Measurements from ENCODE around the gene KRTAP9-6. TPM values are rescaled to one million over a fixed set of nuclear protein-coding genes. Genes with fewer than 3 reads are reported as not detected.
"Not testable (repeated sequence)": the region's sequence is repeated elsewhere in the genome, so short reads cannot be mapped to it uniquely, and the experiment has no call there.

The KRTAP9-6 gene
- total and polyA plus RNA-seq, 9 of the 15 experiments (the other 6 are each of a cell fraction or from before 2014, with no cell fraction given): not detected

GRCh38 chr17:41223821-41224220, 41.4 kb upstream of the KRTAP9-6 start:
- WGBS (ENCODE audit: insufficient coverage, low coverage, missing lambda C conversion rate): 0% methylated on average over 2 of the region's 2 CpGs

GRCh38 chr17:41226051-41226450, 39.1 kb upstream of the KRTAP9-6 start:
- intact Hi-C loops (cut with micrococcal nuclease): no loop called here
- Histone ChIP-seq H3K4me1 (replicated peaks in 1 of 2; ENCODE audit: control insufficient read depth in 2 of 2, insufficient read depth in 2 of 2, low read length in 2 of 2) (no peaks in the 10 kb centered on the region), H3K9ac (ENCODE audit: insufficient read depth in 1 of 2, low read depth in 2 of 2, low read length in 2 of 2) (no peak overlapping the region), H3K4me2 (ENCODE audit: insufficient read depth, low read length) (no peak overlapping the region), H3K79me2 (ENCODE audit: control insufficient read depth, insufficient read depth, low read length) (no peaks in the 10 kb centered on the region), H3K9me1 (ENCODE audit: control insufficient read depth, insufficient read depth, low read length) (no peaks in the 10 kb centered on the region), H3K9me3 (replicated peaks; ENCODE audit: control insufficient read depth, insufficient read depth, low read depth, low read length) (no peaks in the 10 kb centered on the region), H3K27me3 (ENCODE audit: control insufficient read depth in 2 of 2, insufficient read depth in 2 of 2, low read length in 2 of 2) (no peaks in the 10 kb centered on the region; a peak in 1 of 5 replicates), H4K20me1 (replicated peaks; ENCODE audit: control insufficient read depth, insufficient read depth, low read length) (no peaks in the 10 kb centered on the region), H3K27ac (ENCODE audit: extremely low read depth, low read depth, low read length) (no peak overlapping the region), H2AFZ (ENCODE audit: low read depth, low read length) (no peak overlapping the region), H3K4me3 (no peak overlapping the region), H3K36me3 (ENCODE audit: control insufficient read depth, insufficient read depth, low read length) (no peaks in the 10 kb centered on the region)
- FAIRE-seq (no peak), ATAC-seq (no peak), DNase-seq (ENCODE audit: extremely low read depth in 1 of 4, low spot score in 3 of 4) (no peak)
- in situ Hi-C loops (cut with MboI): no loop called here
- TF ChIP-seq CTCFL (IDR thresholded peaks at IDR 0.05; ENCODE audit: borderline replicate concordance, insufficient read depth, low read depth, low read length, poor library complexity, severe bottlenecking): no peak
- TF ChIP-seq ZNF668 (CRISPR knock-in tag; IDR thresholded peaks at IDR 0.05): no peak
- TF ChIP-seq RFX7 (CRISPR knock-in tag; IDR thresholded peaks at IDR 0.05): no peak
- CTCF ChIA-PET (ENCODE audit: low intra/inter-chr PET ratio): no interaction called here
- POLR2A ChIA-PET: interaction anchor here (0.7 kb wide), 1 partner anchor 225 kb away, joined by 3 read pairs; no protein-coding TSS in a partner anchor
- BruUV-seq (replicated peaks): no TSS peak
- 1% methylated on average over 6 of the region's 6 CpGs for WGBS (ENCODE audit: insufficient coverage, low coverage, missing lambda C conversion rate)

More at GRCh38 chr17:41223821-41224220, 41.4 kb upstream of the KRTAP9-6 start:
- in situ Hi-C loops (cut with MboI): no loop called here
- no peaks in the 10 kb centered on the region for H3K4me1 ChIP-seq (replicated peaks in 1 of 2; ENCODE audit: control insufficient read depth in 2 of 2, insufficient read depth in 2 of 2, low read length in 2 of 2)
- H3K27ac ChIP-seq (ENCODE audit: extremely low read depth, low read depth, low read length): no peak overlapping the region
- no peak for ATAC-seq
- ChIA-PET POLR2A (no interaction called here), CTCF (ENCODE audit: low intra/inter-chr PET ratio) (no interaction called here)
- no peak for FAIRE-seq
- no peak for DNase-seq (ENCODE audit: extremely low read depth in 1 of 4, low spot score in 3 of 4)
- no peak overlapping the region for H3K9ac ChIP-seq (ENCODE audit: insufficient read depth in 1 of 2, low read depth in 2 of 2, low read length in 2 of 2)
- no peaks in the 10 kb centered on the region for H4K20me1 ChIP-seq (replicated peaks; ENCODE audit: control insufficient read depth, insufficient read depth, low read length)
- no peak overlapping the region for H3K4me3 ChIP-seq
- H3K4me2 ChIP-seq (ENCODE audit: insufficient read depth, low read length): no peak overlapping the region
- H3K27me3 ChIP-seq (ENCODE audit: control insufficient read depth in 2 of 2, insufficient read depth in 2 of 2, low read length in 2 of 2): no peaks in the 10 kb centered on the region; a peak in 1 of 5 replicates
- H3K36me3 ChIP-seq (ENCODE audit: control insufficient read depth, insufficient read depth, low read length): no peaks in the 10 kb centered on the region
- BruUV-seq (replicated peaks): no TSS peak
- H3K9me3 ChIP-seq (replicated peaks; ENCODE audit: control insufficient read depth, insufficient read depth, low read depth, low read length): no peaks in the 10 kb centered on the region
- no peak overlapping the region for H2AFZ ChIP-seq (ENCODE audit: low read depth, low read length)
- TF ChIP-seq ZNF316 (IDR thresholded peaks at IDR 0.05) (peak; percentile 14; the same call in 1 of the 2 replicates), POLR2AphosphoS5 (IDR thresholded peaks at IDR 0.05; ENCODE audit: control insufficient read depth, insufficient read depth, low read depth, low read length) (no peak), CHD2 (IDR thresholded peaks at IDR 0.05; ENCODE audit: low read depth, low read length) (no peak)
- H3K9me1 ChIP-seq (ENCODE audit: control insufficient read depth, insufficient read depth, low read length): no peaks in the 10 kb centered on the region
- no peaks in the 10 kb centered on the region for H3K79me2 ChIP-seq (ENCODE audit: control insufficient read depth, insufficient read depth, low read length)
- intact Hi-C loops (cut with micrococcal nuclease): no loop called here

- ATAC-seq; in situ Hi-C loops (cut with MboI); H3K9ac ChIP-seq (ENCODE audit: insufficient read depth in 1 of 2, low read depth in 2 of 2, low read length in 2 of 2); BruUV-seq (replicated peaks); DNase-seq (ENCODE audit: extremely low read depth in 1 of 4, low spot score in 3 of 4); H2AFZ ChIP-seq (ENCODE audit: low read depth, low read length); H3K27ac ChIP-seq (ENCODE audit: extremely low read depth, low read depth, low read length); CTCF ChIA-PET (ENCODE audit: low intra/inter-chr PET ratio); H3K79me2 ChIP-seq (ENCODE audit: control insufficient read depth, insufficient read depth, low read length); H3K4me3 ChIP-seq; intact Hi-C loops (cut with micrococcal nuclease); H3K9me3 ChIP-seq (replicated peaks; ENCODE audit: control insufficient read depth, insufficient read depth, low read depth, low read length); H3K36me3 ChIP-seq (ENCODE audit: control insufficient read depth, insufficient read depth, low read length); H4K20me1 ChIP-seq (replicated peaks; ENCODE audit: control insufficient read depth, insufficient read depth, low read length); H3K4me1 ChIP-seq (replicated peaks in 1 of 2; ENCODE audit: control insufficient read depth in 2 of 2, insufficient read depth in 2 of 2, low read length in 2 of 2); POLR2A ChIA-PET; H3K4me2 ChIP-seq (ENCODE audit: insufficient read depth, low read length); H3K27me3 ChIP-seq (ENCODE audit: control insufficient read depth in 2 of 2, insufficient read depth in 2 of 2, low read length in 2 of 2); H3K9me1 ChIP-seq (ENCODE audit: control insufficient read depth, insufficient read depth, low read length); FAIRE-seq: not testable (repeated sequence)
- 0% methylated on average over 2 of the region's 4 CpGs for WGBS (ENCODE audit: insufficient coverage, low coverage, missing lambda C conversion rate)
Measured at GRCh38 chr17:41226598-41227095, 38.5 kb upstream of the KRTAP9-6 start, which contains the start of gene KRTAP9-2. KRTAP9-2 (plus strand) TSS chr17:41226648; CDS start chr17:41226655, 7 bp downstream.
